ENCODE results near the gene SYNE1. TPM values are rescaled to one million over a fixed set of nuclear protein-coding genes. Genes with fewer than 3 reads are reported as not detected.

The SYNE1 gene
- total and polyA plus RNA-seq, 8 donors = 24.4 to 56.2 (median 49.2) TPM

DNA sequence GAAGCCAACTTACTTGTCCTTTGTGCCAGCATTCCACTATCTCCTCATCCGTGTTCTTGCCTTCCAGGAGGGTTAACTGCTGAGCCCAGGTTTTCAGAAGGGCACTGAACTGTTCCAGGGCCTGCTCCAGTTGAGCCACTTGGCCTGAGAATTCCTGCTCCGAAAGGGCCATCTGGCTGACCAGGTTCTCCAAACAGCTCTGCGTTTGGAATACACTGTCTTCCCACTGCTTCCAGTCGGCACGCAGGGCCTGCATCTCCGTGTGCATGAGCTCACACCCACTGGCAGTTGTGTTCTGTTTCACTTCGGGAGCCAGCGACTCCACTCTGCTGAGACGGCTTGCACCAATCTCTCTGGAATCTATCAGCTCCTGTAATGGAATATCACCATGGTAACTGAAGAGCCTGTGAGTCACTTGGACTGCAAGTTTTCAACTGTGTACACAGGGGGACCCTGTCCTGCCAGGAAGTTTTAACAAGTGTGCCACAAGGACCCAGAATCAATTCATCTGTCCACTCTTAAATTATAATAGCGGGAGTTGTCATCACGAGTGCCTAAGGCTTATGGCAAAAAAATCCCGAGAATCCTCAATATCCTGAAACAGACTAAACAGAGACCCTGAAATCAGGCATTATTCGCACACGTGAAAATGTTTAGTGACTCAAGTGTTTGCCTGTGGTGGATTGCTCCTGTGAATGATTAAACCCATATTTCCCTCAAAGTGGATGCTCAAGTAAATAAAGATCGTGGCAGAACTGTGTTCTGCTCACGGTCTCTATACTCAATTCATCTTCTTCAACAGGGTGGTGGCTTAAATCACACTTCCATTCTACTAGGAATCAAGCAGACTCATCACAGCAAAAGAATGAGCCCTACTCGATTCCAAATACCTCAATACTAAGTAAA lies 255.9 kb downstream of the SYNE1 start:
- H3K9me3 ChIP-seq = no peaks in the 10 kb centered on the region
- peaks cover 0 to 5% (median 0%) of the 10 kb centered on the region in 3 donors for H3K36me3 ChIP-seq
- intact Hi-C loops (cut with DNase I) = no loop called here
- peak; percentile 72 to 82 (median 76) for DNase-seq
- peak overlapping the region; percentile 6 to 56 (median 34) for H3K4me3 ChIP-seq
- peaks cover 0 to 11% (median 9%) of the 10 kb centered on the region in 3 donors for H3K4me1 ChIP-seq
- peak; percentile 86 to 91 (median 87) for ATAC-seq
- peak overlapping the region; percentile 83 to 95 (median 88) for H3K27ac ChIP-seq
- no peak for TF ChIP-seq CTCF (IDR thresholded peaks at IDR 0.05)
- peak; percentile 67 for FAIRE-seq
- WGBS, 2 donors = 3 to 4% methylated on average over 17 of the region's 17 CpGs
- H3K27me3 ChIP-seq = no peaks in the 10 kb centered on the region

GRCh38 chr6:152380351-152380767 lies 256.8 kb downstream of the SYNE1 start:
- intact Hi-C loops (cut with DNase I) = no loop called here
- DNase-seq (peak in 3 of 6 donors; percentile 24 to 27 (median 27)), FAIRE-seq (peak; percentile 68), ATAC-seq (peak; percentile 70 to 84 (median 80))
- peak overlapping the region; percentile 83 to 95 (median 88) for H3K27ac ChIP-seq
- H3K36me3 ChIP-seq = peaks cover 0 to 14% (median 3%) of the 10 kb centered on the region in 3 donors
- no peak for TF ChIP-seq CTCF (IDR thresholded peaks at IDR 0.05)
- H3K27me3 ChIP-seq = no peaks in the 10 kb centered on the region
- 3% methylated on average over 5 of the region's 5 CpGs for WGBS, 2 donors
- no peaks in the 10 kb centered on the region for H3K9me3 ChIP-seq
- peak overlapping the region in 3 of 4 donors; percentile 23 to 56 (median 45) for H3K4me3 ChIP-seq
- H3K4me1 ChIP-seq = peaks cover 0 to 11% (median 9%) of the 10 kb centered on the region in 3 donors

DNA sequence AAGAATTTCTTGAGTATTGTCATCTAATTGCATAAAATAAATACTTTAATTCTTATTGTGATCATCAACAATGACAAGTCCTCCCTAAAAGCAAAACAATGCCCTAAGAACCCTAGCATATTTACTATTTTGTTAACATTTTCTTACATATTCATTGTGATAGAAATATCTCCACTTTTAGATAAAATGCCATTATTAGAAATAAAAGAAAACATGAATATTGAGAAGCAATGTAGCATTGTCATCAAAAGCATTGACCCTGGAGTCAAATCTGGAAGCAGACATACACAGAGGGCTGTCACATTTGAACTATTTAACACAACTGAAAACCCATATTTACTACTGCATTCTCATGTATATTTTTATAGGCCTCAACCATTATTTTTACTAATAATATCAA lies 257.7 kb downstream of the SYNE1 start:
- no peak for ATAC-seq
- intact Hi-C loops (cut with DNase I) = no loop called here
- Histone ChIP-seq H3K27ac (peak overlapping the region; percentile 83 to 95 (median 88)), H3K4me3 (peak overlapping the region in 3 of 4 donors; percentile 23 to 56 (median 45)), H3K4me1 (peaks cover 0 to 11% (median 9%) of the 10 kb centered on the region in 3 donors), H3K36me3 (peaks cover 0 to 19% (median 3%) of the 10 kb centered on the region in 3 donors), H3K9me3 (no peaks in the 10 kb centered on the region), H3K27me3 (no peaks in the 10 kb centered on the region)
- no peak for DNase-seq
- no peak for TF ChIP-seq CTCF (IDR thresholded peaks at IDR 0.05)
- no peak for FAIRE-seq

GRCh38 chr6:152378169-152378568 lies 259.0 kb downstream of the SYNE1 start:
- no peak for TF ChIP-seq CTCF (IDR thresholded peaks at IDR 0.05)
- ATAC-seq (no peak), DNase-seq (no peak), FAIRE-seq (no peak)
- H3K27me3 ChIP-seq = no peaks in the 10 kb centered on the region
- peaks cover 0 to 26% (median 3%) of the 10 kb centered on the region in 3 donors for H3K36me3 ChIP-seq
- intact Hi-C loops (cut with DNase I) = no loop called here
- H3K9me3 ChIP-seq = no peaks in the 10 kb centered on the region
- peaks cover 0 to 11% (median 9%) of the 10 kb centered on the region in 3 donors for H3K4me1 ChIP-seq
- WGBS, 2 donors = 57 to 71% methylated on average over 4 of the region's 4 CpGs
- H3K27ac ChIP-seq = peak overlapping the region in 1 of 4 donors; percentile 35
- H3K4me3 ChIP-seq = peak overlapping the region in 2 of 4 donors; percentile 45 to 56
